SK-N-MC (cell line): ENCODE data around the gene KCNMA1.

Experiments
- EZH2 ChIP-seq: fragments of 200-600 bp; sonication (generic); IDR thresholded peaks from one replicate; pipeline ENCODE4 v1.6.1; 2017; ENCODE audit warnings: antibody characterized with exemption
- POLR2AphosphoS5 ChIP-seq: IDR thresholded peaks from 2 replicates; pipeline ENCODE4 v1.6.1; 2012; ENCODE audit warnings: mild to moderate bottlenecking, low read depth, low read length, borderline replicate concordance

- TF ChIP-seq POLR2AphosphoS5, result no peak
- TF ChIP-seq EZH2, result no peak
These were observed 214.9 kb downstream of the KCNMA1 start for GRCh38 chr10:77422491-77423338.
